Stimulated activated CD4-positive, alpha-beta T cell treated with anti-CD3 and anti-CD28 coated beads, Interleukin-1b, Interleukin-23, amount 100 ng/mL, for 24 hours (primary cell): Measurements from ENCODE around the gene SPATA13.

Experiments used
- DNase-seq, 4 experiments: peaks; one replicate each; pipeline ENCODE4 v3.0.0-alpha.2; 2020; ENCODE audit warnings: low read depth in 4 of 4, low spot score in 1 of 4

Gene SPATA13

GRCh38 chr13:24221007-24221406, 60.5 kb downstream of the SPATA13 start:
- no peak for DNase-seq

- no peak for DNase-seq
Measured at GRCh38 chr13:24222756-24223155, 62.2 kb downstream of the SPATA13 start.

- no peak for DNase-seq
Measured at GRCh38 chr13:24223341-24224231, 63.1 kb downstream of the SPATA13 start.

- DNase-seq: no peak
Measured at GRCh38 chr13:24224232-24224680, 63.7 kb downstream of the SPATA13 start.

GRCh38 chr13:24225062-24225461, 64.5 kb downstream of the SPATA13 start:
- DNase-seq: no peak

GRCh38 chr13:24225930-24226329, 65.4 kb downstream of the SPATA13 start:
- no peak for DNase-seq

GRCh38 chr13:24226762-24227161, 66.2 kb downstream of the SPATA13 start:
- no peak for DNase-seq

- DNase-seq: no peak
Measured at GRCh38 chr13:24228852-24229458, 68.4 kb downstream of the SPATA13 start.

- DNase-seq: no peak
Measured at GRCh38 chr13:24230428-24231072, 70.0 kb downstream of the SPATA13 start.

GRCh38 chr13:24231377-24231776, 70.9 kb downstream of the SPATA13 start:
- DNase-seq: no peak

GRCh38 chr13:24232037-24232436, 71.5 kb downstream of the SPATA13 start:
- DNase-seq: no peak

- DNase-seq: no peak
Measured at GRCh38 chr13:24232474-24232873, 72.0 kb downstream of the SPATA13 start.

GRCh38 chr13:24233351-24233901, 72.9 kb downstream of the SPATA13 start:
- DNase-seq: no peak

- DNase-seq: no peak
Measured at GRCh38 chr13:24234200-24234915, 73.8 kb downstream of the SPATA13 start.

GRCh38 chr13:24237356-24237755, 76.8 kb downstream of the SPATA13 start:
- DNase-seq: no peak

- DNase-seq: no peak
Measured at GRCh38 chr13:24241336-24241735, 80.8 kb downstream of the SPATA13 start.

- no peak for DNase-seq
Measured at GRCh38 chr13:24242100-24242499, 81.6 kb downstream of the SPATA13 start.

GRCh38 chr13:24243302-24243701, 82.8 kb downstream of the SPATA13 start:
- no peak for DNase-seq

- no peak for DNase-seq
Measured at GRCh38 chr13:24244802-24245201, 84.3 kb downstream of the SPATA13 start.

GRCh38 chr13:24247016-24247415, 86.5 kb downstream of the SPATA13 start:
- no peak for DNase-seq

- no peak for DNase-seq
Measured at GRCh38 chr13:24249624-24250023, 89.1 kb downstream of the SPATA13 start.
